ENCODE results near the gene IL1RAPL2. TPM values are rescaled to one million over a fixed set of nuclear protein-coding genes. Genes with fewer than 3 reads are reported as not detected.

IL1RAPL2 gene
- total and polyA plus RNA-seq, 3 experiments from 2014 or later = not detected

GRCh38 chrX:104745152-104745551 lies 179.2 kb downstream of the IL1RAPL2 start:
- H3K4me1 Mint-ChIP-seq = no peaks in the 10 kb centered on the region
- no peak overlapping the region for H3K27ac ChIP-seq (ENCODE audit: low read depth, low read length)
- H3K4me1 ChIP-seq (ENCODE audit: insufficient read depth, low read length) = no peaks in the 10 kb centered on the region
- ChIA-PET CTCF (no interaction called here), POLR2A (no interaction called here)
- DNase-seq = no peak
- H3K36me3 ChIP-seq (ENCODE audit: insufficient read depth, low read length) = no peaks in the 10 kb centered on the region
- no peaks in the 10 kb centered on the region for H3K36me3 Mint-ChIP-seq
- no peaks in the 10 kb centered on the region for H3K27me3 Mint-ChIP-seq
- H3K27ac Mint-ChIP-seq = no peak overlapping the region
- no peaks in the 10 kb centered on the region for H3K27me3 ChIP-seq (ENCODE audit: insufficient read depth, low read length, poor library complexity, severe bottlenecking)
- no peak overlapping the region for H3K4me3 ChIP-seq (ENCODE audit: low read length)
- H3K4me3 Mint-ChIP-seq = no peak overlapping the region
- peaks cover 0 to 2% (median 0%) of the 10 kb centered on the region in 5 donors for H3K9me3 Mint-ChIP-seq
- H3K9me3 ChIP-seq (ENCODE audit: low read length) = no peaks in the 10 kb centered on the region

GRCh38 chrX:104749951-104750610 lies 184.1 kb downstream of the IL1RAPL2 start:
- CTCF ChIA-PET = no interaction called here
- Mint-ChIP-seq H3K27me3 (no peaks in the 10 kb centered on the region), H3K9me3 (peaks cover 0 to 2% (median 0%) of the 10 kb centered on the region in 5 donors)

GRCh38 chrX:104762641-104763040 lies 196.6 kb downstream of the IL1RAPL2 start:
- no peaks in the 10 kb centered on the region for H3K36me3 ChIP-seq (ENCODE audit: insufficient read depth, low read length)
- POLR2A ChIA-PET = no interaction called here

More at GRCh38 chrX:104749951-104750610, 184.1 kb downstream of the IL1RAPL2 start:
- no peaks in the 10 kb centered on the region for H3K36me3 Mint-ChIP-seq
- Histone ChIP-seq H3K4me3 (ENCODE audit: low read length) (no peak overlapping the region), H3K27ac (ENCODE audit: low read depth, low read length) (no peak overlapping the region), H3K9me3 (ENCODE audit: low read length) (no peaks in the 10 kb centered on the region), H3K27me3 (ENCODE audit: insufficient read depth, low read length, poor library complexity, severe bottlenecking) (no peaks in the 10 kb centered on the region), H3K36me3 (ENCODE audit: insufficient read depth, low read length) (no peaks in the 10 kb centered on the region), H3K4me1 (ENCODE audit: insufficient read depth, low read length) (no peaks in the 10 kb centered on the region)
- no peak overlapping the region for H3K4me3 Mint-ChIP-seq
- DNase-seq = no peak
- POLR2A ChIA-PET = no interaction called here
- no peak overlapping the region for H3K27ac Mint-ChIP-seq
- H3K4me1 Mint-ChIP-seq = no peaks in the 10 kb centered on the region

GRCh38 chrX:104789784-104790183 lies 223.8 kb downstream of the IL1RAPL2 start:
- Mint-ChIP-seq H3K27ac (no peak overlapping the region), H3K36me3 (no peaks in the 10 kb centered on the region), H3K9me3 (no peaks in the 10 kb centered on the region), H3K4me3 (no peak overlapping the region), H3K4me1 (no peaks in the 10 kb centered on the region), H3K27me3 (no peaks in the 10 kb centered on the region)
- CTCF ChIA-PET = no interaction called here
- no peak overlapping the region for H3K4me3 ChIP-seq (ENCODE audit: low read length)
- no peak overlapping the region for H3K27ac ChIP-seq (ENCODE audit: low read depth, low read length)
- no peak for DNase-seq
- POLR2A ChIA-PET = no interaction called here
- no peaks in the 10 kb centered on the region for H3K27me3 ChIP-seq (ENCODE audit: insufficient read depth, low read length, poor library complexity, severe bottlenecking)
- no peaks in the 10 kb centered on the region for H3K9me3 ChIP-seq (ENCODE audit: low read length)
- no peaks in the 10 kb centered on the region for H3K4me1 ChIP-seq (ENCODE audit: insufficient read depth, low read length)
- H3K36me3 ChIP-seq (ENCODE audit: insufficient read depth, low read length) = no peaks in the 10 kb centered on the region

More at GRCh38 chrX:104762641-104763040, 196.6 kb downstream of the IL1RAPL2 start:
- CTCF ChIA-PET = no interaction called here
- no peaks in the 10 kb centered on the region for H3K4me1 ChIP-seq (ENCODE audit: insufficient read depth, low read length)
- no peak for DNase-seq
- no peaks in the 10 kb centered on the region for H3K9me3 ChIP-seq (ENCODE audit: low read length)
- H3K27ac ChIP-seq (ENCODE audit: low read depth, low read length) = no peak overlapping the region
- H3K27ac Mint-ChIP-seq = no peak overlapping the region
- peaks cover 0 to 7% of the 10 kb centered on the region in 2 donors for H3K27me3 Mint-ChIP-seq
- no peaks in the 10 kb centered on the region for H3K27me3 ChIP-seq (ENCODE audit: insufficient read depth, low read length, poor library complexity, severe bottlenecking)
- peaks cover 0 to 4% (median 0%) of the 10 kb centered on the region in 3 donors for H3K36me3 Mint-ChIP-seq
- no peak overlapping the region for H3K4me3 ChIP-seq (ENCODE audit: low read length)
- no peak overlapping the region for H3K4me3 Mint-ChIP-seq
- H3K4me1 Mint-ChIP-seq = no peaks in the 10 kb centered on the region
- peaks cover 0 to 16% (median 7%) of the 10 kb centered on the region in 5 donors for H3K9me3 Mint-ChIP-seq

- Histone ChIP-seq H3K36me3 (ENCODE audit: insufficient read depth, low read length) (no peaks in the 10 kb centered on the region), H3K9me3 (ENCODE audit: low read length) (no peaks in the 10 kb centered on the region), H3K4me1 (ENCODE audit: insufficient read depth, low read length) (no peaks in the 10 kb centered on the region), H3K27ac (ENCODE audit: low read depth, low read length) (no peak overlapping the region), H3K27me3 (ENCODE audit: insufficient read depth, low read length, poor library complexity, severe bottlenecking) (no peaks in the 10 kb centered on the region), H3K4me3 (ENCODE audit: low read length) (no peak overlapping the region)
- no peak for DNase-seq
- Mint-ChIP-seq H3K4me3 (no peak overlapping the region), H3K36me3 (no peaks in the 10 kb centered on the region), H3K4me1 (no peaks in the 10 kb centered on the region), H3K27me3 (no peaks in the 10 kb centered on the region), H3K9me3 (no peaks in the 10 kb centered on the region), H3K27ac (no peak overlapping the region)
- POLR2A ChIA-PET = no interaction called here
- CTCF ChIA-PET = no interaction called here
Measured at GRCh38 chrX:104795804-104796203, 229.8 kb downstream of the IL1RAPL2 start.

GRCh38 chrX:104803219-104803618 lies 237.2 kb downstream of the IL1RAPL2 start:
- H3K4me1 Mint-ChIP-seq = no peaks in the 10 kb centered on the region
- H3K27ac ChIP-seq (ENCODE audit: low read depth, low read length) = no peak overlapping the region
- no peaks in the 10 kb centered on the region for H3K27me3 ChIP-seq (ENCODE audit: insufficient read depth, low read length, poor library complexity, severe bottlenecking)
- no peak for DNase-seq
- H3K9me3 Mint-ChIP-seq = no peaks in the 10 kb centered on the region
- no peak overlapping the region for H3K4me3 ChIP-seq (ENCODE audit: low read length)
- H3K4me3 Mint-ChIP-seq = no peak overlapping the region
- H3K27ac Mint-ChIP-seq = no peak overlapping the region
- H3K9me3 ChIP-seq (ENCODE audit: low read length) = no peaks in the 10 kb centered on the region
- H3K27me3 Mint-ChIP-seq = no peaks in the 10 kb centered on the region
- H3K4me1 ChIP-seq (ENCODE audit: insufficient read depth, low read length) = no peaks in the 10 kb centered on the region
- H3K36me3 ChIP-seq (ENCODE audit: insufficient read depth, low read length) = no peaks in the 10 kb centered on the region
- ChIA-PET POLR2A (no interaction called here), CTCF (no interaction called here)
- H3K36me3 Mint-ChIP-seq = no peaks in the 10 kb centered on the region

GRCh38 chrX:104806346-104806745 lies 240.3 kb downstream of the IL1RAPL2 start:
- Histone ChIP-seq H3K4me1 (ENCODE audit: insufficient read depth, low read length) (no peaks in the 10 kb centered on the region), H3K27ac (ENCODE audit: low read depth, low read length) (no peak overlapping the region), H3K27me3 (ENCODE audit: insufficient read depth, low read length, poor library complexity, severe bottlenecking) (no peaks in the 10 kb centered on the region), H3K36me3 (ENCODE audit: insufficient read depth, low read length) (no peaks in the 10 kb centered on the region), H3K4me3 (ENCODE audit: low read length) (no peak overlapping the region), H3K9me3 (ENCODE audit: low read length) (no peaks in the 10 kb centered on the region)
- no peak for DNase-seq
- no peaks in the 10 kb centered on the region for H3K4me1 Mint-ChIP-seq
- H3K4me3 Mint-ChIP-seq = no peak overlapping the region
- no peaks in the 10 kb centered on the region for H3K36me3 Mint-ChIP-seq
- ChIA-PET CTCF (no interaction called here), POLR2A (no interaction called here)
- H3K27me3 Mint-ChIP-seq = no peaks in the 10 kb centered on the region
- H3K27ac Mint-ChIP-seq = no peak overlapping the region
- peaks cover 0 to 2% (median 0%) of the 10 kb centered on the region in 5 donors for H3K9me3 Mint-ChIP-seq

- H3K27ac ChIP-seq (ENCODE audit: low read depth, low read length) = no peak overlapping the region
- Mint-ChIP-seq H3K27ac (no peak overlapping the region), H3K27me3 (peaks cover 0 to 2% of the 10 kb centered on the region in 2 donors), H3K4me1 (no peaks in the 10 kb centered on the region), H3K36me3 (no peaks in the 10 kb centered on the region), H3K4me3 (no peak overlapping the region), H3K9me3 (peaks cover 0 to 2% (median 0%) of the 10 kb centered on the region in 5 donors)
- H3K36me3 ChIP-seq (ENCODE audit: insufficient read depth, low read length) = no peaks in the 10 kb centered on the region
- ChIA-PET POLR2A (no interaction called here), CTCF (no interaction called here)
- no peaks in the 10 kb centered on the region for H3K27me3 ChIP-seq (ENCODE audit: insufficient read depth, low read length, poor library complexity, severe bottlenecking)
- DNase-seq = no peak
- no peak overlapping the region for H3K4me3 ChIP-seq (ENCODE audit: low read length)
- no peaks in the 10 kb centered on the region for H3K4me1 ChIP-seq (ENCODE audit: insufficient read depth, low read length)
- H3K9me3 ChIP-seq (ENCODE audit: low read length) = no peaks in the 10 kb centered on the region
Measured at GRCh38 chrX:104833401-104833800, 267.4 kb downstream of the IL1RAPL2 start.

Measured in CD8-positive, alpha-beta memory T cell (primary cell).